Measurements from ENCODE around the gene FRMD4A.

DNA sequence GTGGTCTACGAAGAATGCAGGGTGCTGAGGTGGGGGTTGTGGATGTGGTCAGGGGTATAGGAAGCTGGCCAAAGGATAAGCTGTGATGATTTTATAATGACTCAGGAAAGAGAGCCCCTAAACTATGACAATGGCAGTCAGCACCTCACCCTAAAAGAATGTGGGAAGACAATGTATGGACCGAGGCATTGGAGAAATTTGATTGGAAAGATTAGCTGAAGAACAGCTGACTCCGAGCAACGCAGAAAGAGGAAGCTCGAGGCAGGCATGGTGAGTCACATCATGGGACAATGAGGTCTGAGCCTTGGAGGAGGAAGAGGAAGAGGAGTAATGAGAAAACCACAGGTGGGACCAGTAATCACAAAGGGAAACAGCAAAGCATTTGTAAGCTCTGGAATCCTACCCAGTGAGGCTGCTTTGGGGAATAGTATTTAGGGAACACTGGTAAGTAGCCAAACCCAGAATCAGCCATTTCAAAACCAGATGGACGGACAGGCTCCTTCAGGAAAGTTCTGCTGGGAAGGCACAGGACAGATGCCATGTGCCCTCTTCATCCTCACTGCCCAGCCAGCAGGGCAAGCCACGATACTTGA is 448.5 kb downstream of the FRMD4A start:
- TF ChIP-seq, protein P1, sequence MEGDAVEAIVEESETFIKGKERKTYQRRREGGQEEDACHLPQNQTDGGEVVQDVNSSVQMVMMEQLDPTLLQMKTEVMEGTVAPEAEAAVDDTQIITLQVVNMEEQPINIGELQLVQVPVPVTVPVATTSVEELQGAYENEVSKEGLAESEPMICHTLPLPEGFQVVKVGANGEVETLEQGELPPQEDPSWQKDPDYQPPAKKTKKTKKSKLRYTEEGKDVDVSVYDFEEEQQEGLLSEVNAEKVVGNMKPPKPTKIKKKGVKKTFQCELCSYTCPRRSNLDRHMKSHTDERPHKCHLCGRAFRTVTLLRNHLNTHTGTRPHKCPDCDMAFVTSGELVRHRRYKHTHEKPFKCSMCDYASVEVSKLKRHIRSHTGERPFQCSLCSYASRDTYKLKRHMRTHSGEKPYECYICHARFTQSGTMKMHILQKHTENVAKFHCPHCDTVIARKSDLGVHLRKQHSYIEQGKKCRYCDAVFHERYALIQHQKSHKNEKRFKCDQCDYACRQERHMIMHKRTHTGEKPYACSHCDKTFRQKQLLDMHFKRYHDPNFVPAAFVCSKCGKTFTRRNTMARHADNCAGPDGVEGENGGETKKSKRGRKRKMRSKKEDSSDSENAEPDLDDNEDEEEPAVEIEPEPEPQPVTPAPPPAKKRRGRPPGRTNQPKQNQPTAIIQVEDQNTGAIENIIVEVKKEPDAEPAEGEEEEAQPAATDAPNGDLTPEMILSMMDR (IDR thresholded peaks at IDR 0.05; ENCODE audit: low read depth, low read length, poor library complexity, severe bottlenecking), result no peak
- TF ChIP-seq EZH2phosphoT487 (IDR thresholded peaks at IDR 0.05; ENCODE audit: borderline replicate concordance, low read length), result no peak
